K562 treated with DMSO at 1 percent for 12 hours (cell line): ENCODE data around the gene COA6. TPM values are rescaled to one million over a fixed set of nuclear protein-coding genes. Genes with fewer than 3 reads are reported as not detected.

Experiments used
- total RNA-seq: library from RNA; unstranded; fragments of 300-600 nt; gene quantifications from 2 replicates; pipeline ENCODE4 v1.2.3, GENCODE V29; 2022; ENCODE audit not compliant: insufficient read depth

COA6 gene
- total RNA-seq = 98.7 and 106 TPM in 2 replicates

GRCh38 chr1:234373064-234373958 lies at the start of gene COA6:
COA6 (plus strand) TSS chr1:234373456; CDS start chr1:234373467, 11 bp downstream.

Other genes with a start within 250 kb of the COA6 start
- 10.3 and 22.8 TPM in 2 replicates for gene TARBP1, start 105.7 kb downstream of the COA6 start, total RNA-seq
- gene IRF2BP2, start 236.7 kb downstream of the COA6 start, total RNA-seq = 46.2 and 75.8 TPM in 2 replicates